Measurements from ENCODE around the gene HIVEP3.
"Not testable (repeated sequence)": the region's sequence is repeated elsewhere in the genome, so short reads cannot be mapped to it uniquely, and the experiment has no call there.

HIVEP3 gene

GRCh38 chr1:41943717-41944116 is 25.0 kb upstream of the HIVEP3 start:
- H3K4me1 ChIP-seq (ENCODE audit: insufficient read depth, low read length) = no peaks in the 10 kb centered on the region
- no peak overlapping the region for H3K27ac ChIP-seq (ENCODE audit: low read length)
- H3K27me3 ChIP-seq (ENCODE audit: insufficient read depth, low read length) = no peaks in the 10 kb centered on the region
- no peak overlapping the region for H3K9ac ChIP-seq (ENCODE audit: low read depth, low read length)
- no peaks in the 10 kb centered on the region for H3K36me3 ChIP-seq (ENCODE audit: insufficient read depth, low read depth, low read length)
- peaks cover 9% of the 10 kb centered on the region for H3K9me3 ChIP-seq (ENCODE audit: insufficient read depth, low read depth, low read length)
- no peak overlapping the region for H3K4me3 ChIP-seq (ENCODE audit: low read length)

- no peak overlapping the region for H3K4me3 ChIP-seq (ENCODE audit: low read length)
- H3K27ac ChIP-seq (ENCODE audit: low read length) = no peak overlapping the region
- H3K27me3 ChIP-seq (ENCODE audit: insufficient read depth, low read length) = no peaks in the 10 kb centered on the region
- H3K9ac ChIP-seq (ENCODE audit: low read depth, low read length) = no peak overlapping the region
- peaks cover 9% of the 10 kb centered on the region for H3K9me3 ChIP-seq (ENCODE audit: insufficient read depth, low read depth, low read length)
- no peaks in the 10 kb centered on the region for H3K4me1 ChIP-seq (ENCODE audit: insufficient read depth, low read length)
- no peaks in the 10 kb centered on the region for H3K36me3 ChIP-seq (ENCODE audit: insufficient read depth, low read depth, low read length)
These were observed 23.6 kb upstream of the HIVEP3 start for GRCh38 chr1:41942278-41942677.

- H3K9me3 ChIP-seq (ENCODE audit: insufficient read depth, low read depth, low read length) = peaks cover 9% of the 10 kb centered on the region
- H3K27ac ChIP-seq (ENCODE audit: low read length) = no peak overlapping the region
- no peaks in the 10 kb centered on the region for H3K36me3 ChIP-seq (ENCODE audit: insufficient read depth, low read depth, low read length)
- H3K4me1 ChIP-seq (ENCODE audit: insufficient read depth, low read length) = no peaks in the 10 kb centered on the region
- no peaks in the 10 kb centered on the region for H3K27me3 ChIP-seq (ENCODE audit: insufficient read depth, low read length)
- H3K4me3 ChIP-seq (ENCODE audit: low read length) = no peak overlapping the region
- no peak overlapping the region for H3K9ac ChIP-seq (ENCODE audit: low read depth, low read length)
These were observed 22.7 kb upstream of the HIVEP3 start for GRCh38 chr1:41941381-41941780.

GRCh38 chr1:41939194-41939593 is 20.5 kb upstream of the HIVEP3 start:
- Histone ChIP-seq H3K9me3 (ENCODE audit: insufficient read depth, low read depth, low read length) (peaks cover 9% of the 10 kb centered on the region), H3K4me1 (ENCODE audit: insufficient read depth, low read length) (peaks cover 4% of the 10 kb centered on the region; the same call in 1 of the 2 replicates), H3K9ac (ENCODE audit: low read depth, low read length) (no peak overlapping the region), H3K27ac (ENCODE audit: low read length) (no peak overlapping the region), H3K36me3 (ENCODE audit: insufficient read depth, low read depth, low read length) (no peaks in the 10 kb centered on the region), H3K4me3 (ENCODE audit: low read length) (no peak overlapping the region), H3K27me3 (ENCODE audit: insufficient read depth, low read length) (no peaks in the 10 kb centered on the region)

GRCh38 chr1:41936107-41936506 is 17.4 kb upstream of the HIVEP3 start:
- H3K9ac ChIP-seq (ENCODE audit: low read depth, low read length) = no peak overlapping the region
- H3K27ac ChIP-seq (ENCODE audit: low read length) = no peak overlapping the region
- H3K4me3 ChIP-seq (ENCODE audit: low read length) = no peak overlapping the region
- no peaks in the 10 kb centered on the region for H3K9me3 ChIP-seq (ENCODE audit: insufficient read depth, low read depth, low read length)
- no peaks in the 10 kb centered on the region; the same call in 1 of the 2 replicates for H3K27me3 ChIP-seq (ENCODE audit: insufficient read depth, low read length)
- H3K4me1 ChIP-seq (ENCODE audit: insufficient read depth, low read length) = peaks cover 4% of the 10 kb centered on the region; the same call in 1 of the 2 replicates
- no peaks in the 10 kb centered on the region for H3K36me3 ChIP-seq (ENCODE audit: insufficient read depth, low read depth, low read length)

- Histone ChIP-seq H3K4me1 (ENCODE audit: insufficient read depth, low read length) (peaks cover 4% of the 10 kb centered on the region; the same call in 1 of the 2 replicates), H3K27me3 (ENCODE audit: insufficient read depth, low read length) (no peaks in the 10 kb centered on the region; the same call in 1 of the 2 replicates), H3K4me3 (ENCODE audit: low read length) (no peak overlapping the region), H3K9ac (ENCODE audit: low read depth, low read length) (no peak overlapping the region), H3K9me3 (ENCODE audit: insufficient read depth, low read depth, low read length) (no peaks in the 10 kb centered on the region), H3K27ac (ENCODE audit: low read length) (no peak overlapping the region), H3K36me3 (ENCODE audit: insufficient read depth, low read depth, low read length) (no peaks in the 10 kb centered on the region)
These were observed 16.5 kb upstream of the HIVEP3 start for GRCh38 chr1:41935226-41935625.

- H3K4me3 ChIP-seq (ENCODE audit: low read length) = no peak overlapping the region
- H3K27me3 ChIP-seq (ENCODE audit: insufficient read depth, low read length) = no peaks in the 10 kb centered on the region; the same call in 1 of the 2 replicates
These were observed 14.4 kb upstream of the HIVEP3 start for GRCh38 chr1:41933106-41933505.

GRCh38 chr1:41931578-41931977 is 12.9 kb upstream of the HIVEP3 start:
- Histone ChIP-seq H3K36me3 (ENCODE audit: insufficient read depth, low read depth, low read length) (no peaks in the 10 kb centered on the region), H3K9ac (ENCODE audit: low read depth, low read length) (no peak overlapping the region), H3K27ac (ENCODE audit: low read length) (no peak overlapping the region), H3K9me3 (ENCODE audit: insufficient read depth, low read depth, low read length) (no peaks in the 10 kb centered on the region), H3K27me3 (ENCODE audit: insufficient read depth, low read length) (no peaks in the 10 kb centered on the region; the same call in 1 of the 2 replicates), H3K4me1 (ENCODE audit: insufficient read depth, low read length) (peaks cover 4% of the 10 kb centered on the region; the same call in 1 of the 2 replicates), H3K4me3 (ENCODE audit: low read length) (no peak overlapping the region)

More at GRCh38 chr1:41933106-41933505, 14.4 kb upstream of the HIVEP3 start:
- no peaks in the 10 kb centered on the region for H3K36me3 ChIP-seq (ENCODE audit: insufficient read depth, low read depth, low read length)
- H3K9me3 ChIP-seq (ENCODE audit: insufficient read depth, low read depth, low read length) = no peaks in the 10 kb centered on the region
- H3K4me1 ChIP-seq (ENCODE audit: insufficient read depth, low read length) = peaks cover 4% of the 10 kb centered on the region; the same call in 1 of the 2 replicates
- no peak overlapping the region for H3K9ac ChIP-seq (ENCODE audit: low read depth, low read length)
- H3K27ac ChIP-seq (ENCODE audit: low read length) = no peak overlapping the region

GRCh38 chr1:41927118-41927517 is 8.4 kb upstream of the HIVEP3 start:
- Histone ChIP-seq H3K27ac (ENCODE audit: low read length) (no peak overlapping the region), H3K4me1 (ENCODE audit: insufficient read depth, low read length) (no peaks in the 10 kb centered on the region), H3K36me3 (ENCODE audit: insufficient read depth, low read depth, low read length) (no peaks in the 10 kb centered on the region), H3K9ac (ENCODE audit: low read depth, low read length) (no peak overlapping the region), H3K4me3 (ENCODE audit: low read length) (no peak overlapping the region), H3K27me3 (ENCODE audit: insufficient read depth, low read length) (no peaks in the 10 kb centered on the region; the same call in 1 of the 2 replicates), H3K9me3 (ENCODE audit: insufficient read depth, low read depth, low read length) (no peaks in the 10 kb centered on the region)

GRCh38 chr1:41925712-41926111 is 7.0 kb upstream of the HIVEP3 start:
- Histone ChIP-seq H3K27me3 (ENCODE audit: insufficient read depth, low read length) (no peaks in the 10 kb centered on the region), H3K9ac (ENCODE audit: low read depth, low read length) (no peak overlapping the region), H3K36me3 (ENCODE audit: insufficient read depth, low read depth, low read length) (no peaks in the 10 kb centered on the region), H3K4me3 (ENCODE audit: low read length) (no peak overlapping the region), H3K4me1 (ENCODE audit: insufficient read depth, low read length) (no peaks in the 10 kb centered on the region), H3K9me3 (ENCODE audit: insufficient read depth, low read depth, low read length) (no peaks in the 10 kb centered on the region), H3K27ac (ENCODE audit: low read length) (no peak overlapping the region)

GRCh38 chr1:41924911-41925310 is 6.2 kb upstream of the HIVEP3 start:
- no peak overlapping the region for H3K27ac ChIP-seq (ENCODE audit: low read length)
- H3K4me1 ChIP-seq (ENCODE audit: insufficient read depth, low read length) = no peaks in the 10 kb centered on the region
- no peaks in the 10 kb centered on the region for H3K9me3 ChIP-seq (ENCODE audit: insufficient read depth, low read depth, low read length)
- H3K36me3 ChIP-seq (ENCODE audit: insufficient read depth, low read depth, low read length) = no peaks in the 10 kb centered on the region
- H3K4me3 ChIP-seq (ENCODE audit: low read length) = no peak overlapping the region
- H3K27me3 ChIP-seq (ENCODE audit: insufficient read depth, low read length) = peaks cover 3% of the 10 kb centered on the region; the same call in 1 of the 2 replicates
- H3K9ac ChIP-seq (ENCODE audit: low read depth, low read length) = no peak overlapping the region

GRCh38 chr1:41921271-41921670 is 2.5 kb upstream of the HIVEP3 start:
- H3K27ac ChIP-seq (ENCODE audit: low read length); H3K4me3 ChIP-seq (ENCODE audit: low read length); H3K36me3 ChIP-seq (ENCODE audit: insufficient read depth, low read depth, low read length); H3K9me3 ChIP-seq (ENCODE audit: insufficient read depth, low read depth, low read length); H3K9ac ChIP-seq (ENCODE audit: low read depth, low read length): not testable (repeated sequence)
- H3K4me1 ChIP-seq (ENCODE audit: insufficient read depth, low read length) = peaks cover 16% of the 10 kb centered on the region
- H3K27me3 ChIP-seq (ENCODE audit: insufficient read depth, low read length) = peaks cover 39% of the 10 kb centered on the region

All from iPS-20b (cell line).